Measurements from ENCODE around the gene INTS7.

GRCh38 chr1:211903490-211904245 lies 131.7 kb downstream of the INTS7 start:
- TF ChIP-seq POLR2A (IDR thresholded peaks at IDR 0.05): no peak
- TF ChIP-seq, protein P1, sequence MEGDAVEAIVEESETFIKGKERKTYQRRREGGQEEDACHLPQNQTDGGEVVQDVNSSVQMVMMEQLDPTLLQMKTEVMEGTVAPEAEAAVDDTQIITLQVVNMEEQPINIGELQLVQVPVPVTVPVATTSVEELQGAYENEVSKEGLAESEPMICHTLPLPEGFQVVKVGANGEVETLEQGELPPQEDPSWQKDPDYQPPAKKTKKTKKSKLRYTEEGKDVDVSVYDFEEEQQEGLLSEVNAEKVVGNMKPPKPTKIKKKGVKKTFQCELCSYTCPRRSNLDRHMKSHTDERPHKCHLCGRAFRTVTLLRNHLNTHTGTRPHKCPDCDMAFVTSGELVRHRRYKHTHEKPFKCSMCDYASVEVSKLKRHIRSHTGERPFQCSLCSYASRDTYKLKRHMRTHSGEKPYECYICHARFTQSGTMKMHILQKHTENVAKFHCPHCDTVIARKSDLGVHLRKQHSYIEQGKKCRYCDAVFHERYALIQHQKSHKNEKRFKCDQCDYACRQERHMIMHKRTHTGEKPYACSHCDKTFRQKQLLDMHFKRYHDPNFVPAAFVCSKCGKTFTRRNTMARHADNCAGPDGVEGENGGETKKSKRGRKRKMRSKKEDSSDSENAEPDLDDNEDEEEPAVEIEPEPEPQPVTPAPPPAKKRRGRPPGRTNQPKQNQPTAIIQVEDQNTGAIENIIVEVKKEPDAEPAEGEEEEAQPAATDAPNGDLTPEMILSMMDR (IDR thresholded peaks at IDR 0.05): no peak
